ENCODE results near the gene ZIC5. TPM values are rescaled to one million over a fixed set of nuclear protein-coding genes. Genes with fewer than 3 reads are reported as not detected.

The ZIC5 gene
- total and polyA plus RNA-seq, 5 donors from 2014 or later: not detected

DNA sequence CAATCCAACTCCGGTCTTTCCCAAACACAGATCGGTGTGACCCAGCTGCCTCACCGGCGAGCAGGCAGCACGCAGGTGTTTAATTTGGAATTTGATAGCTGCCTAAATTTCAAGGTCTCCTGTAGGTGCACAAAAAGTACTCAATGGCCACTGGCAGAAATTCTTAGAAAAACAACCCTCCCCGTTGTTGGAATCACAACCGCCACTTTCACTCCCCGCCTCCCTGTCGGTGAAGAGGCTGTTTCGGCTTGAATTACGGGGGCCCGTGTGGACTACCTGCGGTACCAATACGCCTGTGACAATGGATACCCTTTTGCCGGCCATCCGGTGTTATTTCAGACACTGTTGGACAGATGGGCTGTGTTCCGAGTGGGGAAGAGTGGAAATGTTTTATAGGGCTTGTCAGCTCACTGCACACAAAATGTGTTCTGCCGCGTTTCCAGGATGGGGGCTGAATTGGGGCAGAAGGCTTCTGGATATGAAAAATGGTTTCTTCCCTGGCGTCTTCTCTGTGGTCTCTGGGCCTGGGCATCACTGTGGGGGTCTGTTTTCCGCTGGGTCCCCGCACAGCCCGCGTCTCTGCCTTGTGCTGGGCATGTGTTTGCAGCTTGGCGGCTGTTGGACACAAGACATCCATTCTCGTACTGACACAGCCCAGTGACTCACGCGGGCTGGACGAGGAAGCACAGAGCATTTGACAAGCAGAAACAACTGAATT, 45.4 kb downstream of the ZIC5 start:
- H3K4me3 ChIP-seq (ENCODE audit: low read depth, low read length): no peak overlapping the region
- DNase-seq: no peak
- no peak overlapping the region for H3K27ac ChIP-seq (ENCODE audit: insufficient read depth, low read length, poor library complexity, severe bottlenecking)
- no peaks in the 10 kb centered on the region for H3K36me3 ChIP-seq (ENCODE audit: control insufficient read depth, insufficient read depth, low read length)
- no peaks in the 10 kb centered on the region for H3K9me3 ChIP-seq (ENCODE audit: control insufficient read depth in 2 of 2, low read length in 2 of 2)
- H3K4me1 ChIP-seq (ENCODE audit: control insufficient read depth, insufficient read depth, low read length, poor library complexity, severe bottlenecking): no peaks in the 10 kb centered on the region
- peaks cover 38% of the 10 kb centered on the region for H3K27me3 Mint-ChIP-seq
- H3K9me3 Mint-ChIP-seq: peaks cover 0 to 2% (median 0%) of the 10 kb centered on the region in 7 donors
- H3K27ac Mint-ChIP-seq: no peak overlapping the region
- H3K4me3 Mint-ChIP-seq: no peak overlapping the region
- H3K36me3 Mint-ChIP-seq: peaks cover 9% of the 10 kb centered on the region
- H3K4me1 Mint-ChIP-seq: no peaks in the 10 kb centered on the region
- ATAC-seq (ENCODE audit: low read depth in 2 of 2): no peak
- no peaks in the 10 kb centered on the region for H3K27me3 ChIP-seq (ENCODE audit: control insufficient read depth, insufficient read depth, low read length)

GRCh38 chr13:99923877-99924582, 47.5 kb downstream of the ZIC5 start:
- no peak for DNase-seq
- H3K9me3 ChIP-seq (ENCODE audit: control insufficient read depth in 2 of 2, low read length in 2 of 2): no peaks in the 10 kb centered on the region
- Mint-ChIP-seq H3K9me3 (peaks cover 0 to 2% (median 0%) of the 10 kb centered on the region in 7 donors), H3K4me1 (peaks cover 0 to 5% (median 0%) of the 10 kb centered on the region in 4 donors), H3K27ac (no peak overlapping the region), H3K36me3 (peaks cover 9% of the 10 kb centered on the region), H3K27me3 (peaks cover 42% of the 10 kb centered on the region), H3K4me3 (no peak overlapping the region)
- H3K4me1 ChIP-seq (ENCODE audit: control insufficient read depth, insufficient read depth, low read length, poor library complexity, severe bottlenecking): no peaks in the 10 kb centered on the region
- no peaks in the 10 kb centered on the region for H3K36me3 ChIP-seq (ENCODE audit: control insufficient read depth, insufficient read depth, low read length)
- no peak for ATAC-seq (ENCODE audit: low read depth in 2 of 2)
- H3K27ac ChIP-seq (ENCODE audit: insufficient read depth, low read length, poor library complexity, severe bottlenecking): no peak overlapping the region
- H3K4me3 ChIP-seq (ENCODE audit: low read depth, low read length): no peak overlapping the region
- H3K27me3 ChIP-seq (ENCODE audit: control insufficient read depth, insufficient read depth, low read length): no peaks in the 10 kb centered on the region

DNA sequence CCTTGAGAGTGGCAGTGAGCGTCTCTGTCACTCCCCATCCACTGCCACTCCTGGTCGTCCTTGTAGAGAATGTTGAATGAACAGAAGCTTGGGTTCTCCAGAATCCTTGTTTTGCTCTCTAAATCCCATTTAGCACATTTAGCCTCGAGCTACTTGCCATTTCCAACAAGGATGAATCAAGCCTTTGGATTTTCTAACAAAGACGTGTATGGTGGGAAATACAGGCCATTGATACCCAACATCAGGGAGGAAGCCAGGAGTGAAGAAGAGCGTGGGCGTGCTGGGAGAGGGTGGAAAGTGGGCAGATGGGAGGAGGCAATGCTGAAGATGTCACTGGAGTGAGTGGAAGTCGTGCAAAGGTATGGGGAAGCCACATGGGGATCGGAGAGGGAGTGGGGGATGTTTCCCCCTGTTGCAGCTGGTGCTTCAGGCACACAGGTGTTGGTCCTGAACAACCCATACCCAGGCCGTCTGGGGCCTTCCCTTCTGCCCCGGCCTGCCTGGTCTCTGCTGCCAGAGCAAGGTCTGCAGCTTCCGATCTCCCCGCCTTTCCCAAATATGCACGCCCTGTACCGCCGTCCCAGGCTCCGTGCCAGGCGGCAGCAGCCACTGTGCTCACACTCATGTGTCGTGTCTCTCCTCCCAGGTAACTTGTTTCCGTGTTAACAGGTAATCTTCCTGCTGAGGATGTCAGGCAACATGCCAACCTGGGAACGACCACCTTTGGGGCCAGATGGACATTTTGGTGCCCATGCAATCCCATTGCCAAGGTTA, 48.7 kb downstream of the ZIC5 start:
- peaks cover 39% of the 10 kb centered on the region for H3K27me3 Mint-ChIP-seq
- no peaks in the 10 kb centered on the region for H3K4me1 ChIP-seq (ENCODE audit: control insufficient read depth, insufficient read depth, low read length, poor library complexity, severe bottlenecking)
- no peaks in the 10 kb centered on the region for H3K27me3 ChIP-seq (ENCODE audit: control insufficient read depth, insufficient read depth, low read length)
- H3K27ac ChIP-seq (ENCODE audit: insufficient read depth, low read length, poor library complexity, severe bottlenecking): no peak overlapping the region
- peaks cover 0 to 2% (median 0%) of the 10 kb centered on the region in 7 donors for H3K9me3 Mint-ChIP-seq
- DNase-seq (no peak), ATAC-seq (ENCODE audit: low read depth in 2 of 2) (no peak)
- H3K36me3 Mint-ChIP-seq: peaks cover 9% of the 10 kb centered on the region
- no peaks in the 10 kb centered on the region for H3K9me3 ChIP-seq (ENCODE audit: control insufficient read depth in 2 of 2, low read length in 2 of 2)
- no peaks in the 10 kb centered on the region for H3K36me3 ChIP-seq (ENCODE audit: control insufficient read depth, insufficient read depth, low read length)
- no peak overlapping the region for H3K4me3 Mint-ChIP-seq
- H3K4me3 ChIP-seq (ENCODE audit: low read depth, low read length): no peak overlapping the region
- H3K27ac Mint-ChIP-seq: no peak overlapping the region
- peaks cover 0 to 5% (median 0%) of the 10 kb centered on the region in 4 donors for H3K4me1 Mint-ChIP-seq

DNA sequence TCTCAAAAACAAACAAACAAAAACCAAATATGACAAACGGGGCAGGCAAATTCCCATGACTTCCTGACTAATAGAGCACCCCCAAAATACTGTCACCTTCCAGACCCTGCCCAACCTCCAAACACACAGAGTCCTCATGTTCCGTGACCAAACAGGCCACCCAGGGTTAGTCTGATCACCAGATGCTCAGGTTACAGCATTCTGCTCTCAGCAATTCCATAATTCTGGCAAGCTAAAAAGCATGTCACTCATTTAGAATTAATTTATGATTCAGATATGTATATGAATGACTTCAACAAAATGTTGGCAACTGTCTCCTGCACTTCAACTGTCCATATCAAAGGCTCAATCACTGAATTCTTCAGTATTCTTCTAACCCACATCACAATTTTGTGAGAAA, 52.4 kb downstream of the ZIC5 start:
- no peak overlapping the region for H3K27ac ChIP-seq (ENCODE audit: insufficient read depth, low read length, poor library complexity, severe bottlenecking)
- H3K36me3 Mint-ChIP-seq: peaks cover 8% of the 10 kb centered on the region
- no peak for ATAC-seq (ENCODE audit: low read depth in 2 of 2)

DNA sequence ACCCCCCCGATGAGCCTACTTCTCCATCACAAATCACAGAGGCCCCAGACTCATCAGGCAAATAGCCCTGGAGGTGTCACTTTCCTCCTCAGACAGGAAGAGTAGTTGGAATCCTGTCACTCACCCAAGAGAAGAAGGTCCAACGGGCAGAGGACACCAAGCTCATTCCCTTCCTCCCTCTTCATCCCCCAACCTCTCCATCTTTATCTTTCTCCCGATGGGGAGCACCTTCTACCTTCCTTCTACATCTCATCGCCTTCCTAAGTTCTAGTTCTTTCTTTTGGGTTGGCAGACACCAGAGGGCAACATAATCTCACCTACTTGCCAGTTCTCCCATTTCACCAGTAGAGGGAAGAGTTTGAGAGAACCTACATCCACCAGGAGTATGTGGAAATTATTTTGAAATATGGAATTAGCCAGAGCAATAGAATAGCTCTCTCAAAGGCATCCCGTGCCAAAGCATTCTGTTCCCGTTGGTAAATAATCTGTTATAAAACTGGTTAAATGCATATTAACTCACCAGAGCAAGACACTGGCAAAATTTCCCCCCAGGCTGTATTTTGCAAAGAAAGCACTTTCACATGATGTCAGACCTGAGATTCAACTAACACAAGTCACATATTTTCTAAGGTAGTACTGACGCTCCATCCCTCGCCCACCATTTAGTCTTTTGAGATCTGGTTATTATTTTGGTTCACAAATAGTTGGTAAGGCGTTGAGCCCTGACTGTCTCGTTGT, 55.0 kb downstream of the ZIC5 start:
- peak overlapping the region in 2 of 4 donors; percentile 5 to 32 for H3K4me3 Mint-ChIP-seq
- peaks cover 24% of the 10 kb centered on the region for H3K4me1 ChIP-seq (ENCODE audit: control insufficient read depth, insufficient read depth, low read length, poor library complexity, severe bottlenecking)
- no peaks in the 10 kb centered on the region for H3K9me3 Mint-ChIP-seq
- peak overlapping the region; percentile 1 to 43 (median 13) for H3K27ac Mint-ChIP-seq
- H3K27ac ChIP-seq (ENCODE audit: insufficient read depth, low read length, poor library complexity, severe bottlenecking): no peak overlapping the region
- H3K4me3 ChIP-seq (ENCODE audit: low read depth, low read length): no peak overlapping the region
- peaks cover 11 to 37% (median 26%) of the 10 kb centered on the region in 4 donors for H3K4me1 Mint-ChIP-seq
- H3K27me3 ChIP-seq (ENCODE audit: control insufficient read depth, insufficient read depth, low read length): no peaks in the 10 kb centered on the region
- H3K36me3 ChIP-seq (ENCODE audit: control insufficient read depth, insufficient read depth, low read length): no peaks in the 10 kb centered on the region
- ATAC-seq (ENCODE audit: low read depth in 2 of 2) (peak; percentile 42 to 65), DNase-seq (peak in 2 of 3 donors; percentile 54 to 75)
- H3K36me3 Mint-ChIP-seq: no peaks in the 10 kb centered on the region
- peaks cover 10% of the 10 kb centered on the region for H3K27me3 Mint-ChIP-seq
- H3K9me3 ChIP-seq (ENCODE audit: control insufficient read depth in 2 of 2, low read length in 2 of 2): no peaks in the 10 kb centered on the region

More for the DNA sequence above, 52.4 kb downstream of the ZIC5 start:
- Histone ChIP-seq H3K27me3 (ENCODE audit: control insufficient read depth, insufficient read depth, low read length) (no peaks in the 10 kb centered on the region), H3K36me3 (ENCODE audit: control insufficient read depth, insufficient read depth, low read length) (no peaks in the 10 kb centered on the region), H3K9me3 (ENCODE audit: control insufficient read depth in 2 of 2, low read length in 2 of 2) (no peaks in the 10 kb centered on the region), H3K4me1 (ENCODE audit: control insufficient read depth, insufficient read depth, low read length, poor library complexity, severe bottlenecking) (peaks cover 6% of the 10 kb centered on the region), H3K4me3 (ENCODE audit: low read depth, low read length) (no peak overlapping the region)
- Mint-ChIP-seq H3K4me3 (no peak overlapping the region), H3K9me3 (peaks cover 0 to 2% (median 0%) of the 10 kb centered on the region in 7 donors), H3K27ac (no peak overlapping the region), H3K27me3 (peaks cover 25% of the 10 kb centered on the region), H3K4me1 (peaks cover 2 to 25% (median 8%) of the 10 kb centered on the region in 4 donors)
- DNase-seq: no peak

- peak overlapping the region in 1 of 4 donors; percentile 7 for H3K4me3 Mint-ChIP-seq
- no peaks in the 10 kb centered on the region for H3K27me3 ChIP-seq (ENCODE audit: control insufficient read depth, insufficient read depth, low read length)
- H3K36me3 Mint-ChIP-seq: no peaks in the 10 kb centered on the region
- peaks cover 29% of the 10 kb centered on the region for H3K4me1 ChIP-seq (ENCODE audit: control insufficient read depth, insufficient read depth, low read length, poor library complexity, severe bottlenecking)
- H3K27ac ChIP-seq (ENCODE audit: insufficient read depth, low read length, poor library complexity, severe bottlenecking): no peak overlapping the region
- no peaks in the 10 kb centered on the region for H3K9me3 Mint-ChIP-seq
- no peaks in the 10 kb centered on the region for H3K36me3 ChIP-seq (ENCODE audit: control insufficient read depth, insufficient read depth, low read length)
- H3K27me3 Mint-ChIP-seq: peaks cover 11% of the 10 kb centered on the region
- ATAC-seq (ENCODE audit: low read depth in 2 of 2) (no peak), DNase-seq (no peak)
- H3K27ac Mint-ChIP-seq: peak overlapping the region in 1 of 3 donors; percentile 93
- H3K4me1 Mint-ChIP-seq: peaks cover 18 to 55% (median 32%) of the 10 kb centered on the region in 4 donors
- no peaks in the 10 kb centered on the region for H3K9me3 ChIP-seq (ENCODE audit: control insufficient read depth in 2 of 2, low read length in 2 of 2)
- H3K4me3 ChIP-seq (ENCODE audit: low read depth, low read length): no peak overlapping the region
Measured at GRCh38 chr13:99913167-99913566, 58.4 kb downstream of the ZIC5 start.
